Measurements from ENCODE around the gene DVL2. TPM values are rescaled to one million over a fixed set of nuclear protein-coding genes. Genes with fewer than 3 reads are reported as not detected.

Gene DVL2
- total RNA-seq, 1 experiment from 2014 or later = 133 TPM

- CTCF ChIA-PET = no interaction called here
- POLR2A ChIA-PET (ENCODE audit: low non-redundant PET) = interaction anchor here (0.6 to 0.7 kb wide), 2 partner anchors 8 to 18 kb away, joined by 3 read pairs; no protein-coding TSS in a partner anchor
- Histone ChIP-seq H3K9me3 (ENCODE audit: low read depth, low read length, poor library complexity, severe bottlenecking) (no peaks in the 10 kb centered on the region), H3K27me3 (replicated peaks; ENCODE audit: insufficient read depth, low read depth, low read length, poor library complexity) (no peaks in the 10 kb centered on the region), H3K4me3 (ENCODE audit: low read depth, low read length, poor library complexity, severe bottlenecking) (peak overlapping the region; percentile 78), H3K27ac (ENCODE audit: low read depth, low read length, poor library complexity, severe bottlenecking) (no peak overlapping the region), H3K4me1 (ENCODE audit: insufficient read depth, low read length, poor library complexity, severe bottlenecking) (peaks cover 22% of the 10 kb centered on the region), H3K36me3 (ENCODE audit: insufficient read depth, low read length, poor library complexity, severe bottlenecking) (peaks cover 64% of the 10 kb centered on the region)
- TSS peak; percentile 43 for BruUV-seq (replicated peaks)
- TF ChIP-seq EZH2 (IDR thresholded peaks at IDR 0.05; ENCODE audit: borderline replicate concordance, low read depth, low read length, poor library complexity, severe bottlenecking) (no peak), CTCF (conservative IDR thresholded peaks at IDR 0.05; ENCODE audit: low read depth, low read length) (no peak)
- intact Hi-C loops (cut with micrococcal nuclease; ENCODE audit: unreplicated experiment) = no loop called here
- no peak for DNase-seq (ENCODE audit: low spot score)
These were observed 2.2 kb downstream of the DVL2 start for GRCh38 chr17:7232114-7232513.

- BruUV-seq (replicated peaks) = no TSS peak
- DNase-seq (ENCODE audit: low spot score) = no peak
- H3K27ac ChIP-seq (ENCODE audit: low read depth, low read length, poor library complexity, severe bottlenecking) = no peak overlapping the region
- no peaks in the 10 kb centered on the region for H3K27me3 ChIP-seq (replicated peaks; ENCODE audit: insufficient read depth, low read depth, low read length, poor library complexity)
- H3K9me3 ChIP-seq (ENCODE audit: low read depth, low read length, poor library complexity, severe bottlenecking) = no peaks in the 10 kb centered on the region
- no peak for TF ChIP-seq EZH2 (IDR thresholded peaks at IDR 0.05; ENCODE audit: borderline replicate concordance, low read depth, low read length, poor library complexity, severe bottlenecking)
- H3K4me3 ChIP-seq (ENCODE audit: low read depth, low read length, poor library complexity, severe bottlenecking) = no peak overlapping the region
- intact Hi-C loops (cut with micrococcal nuclease; ENCODE audit: unreplicated experiment) = no loop called here
- H3K36me3 ChIP-seq (ENCODE audit: insufficient read depth, low read length, poor library complexity, severe bottlenecking) = peaks cover 65% of the 10 kb centered on the region
- ChIA-PET CTCF (no interaction called here), POLR2A (ENCODE audit: low non-redundant PET) (no interaction called here)
- H3K4me1 ChIP-seq (ENCODE audit: insufficient read depth, low read length, poor library complexity, severe bottlenecking) = peaks cover 8% of the 10 kb centered on the region
These were observed 4.8 kb downstream of the DVL2 start for GRCh38 chr17:7229504-7229903.

GRCh38 chr17:7228920-7229319, 5.4 kb downstream of the DVL2 start:
- H3K36me3 ChIP-seq (ENCODE audit: insufficient read depth, low read length, poor library complexity, severe bottlenecking) = peaks cover 70% of the 10 kb centered on the region
- H3K9me3 ChIP-seq (ENCODE audit: low read depth, low read length, poor library complexity, severe bottlenecking) = no peaks in the 10 kb centered on the region
- CTCF ChIA-PET = no interaction called here
- POLR2A ChIA-PET (ENCODE audit: low non-redundant PET) = no interaction called here
- H3K27me3 ChIP-seq (replicated peaks; ENCODE audit: insufficient read depth, low read depth, low read length, poor library complexity) = no peaks in the 10 kb centered on the region
- H3K4me1 ChIP-seq (ENCODE audit: insufficient read depth, low read length, poor library complexity, severe bottlenecking) = peaks cover 8% of the 10 kb centered on the region
- no peak overlapping the region for H3K4me3 ChIP-seq (ENCODE audit: low read depth, low read length, poor library complexity, severe bottlenecking)
- intact Hi-C loops (cut with micrococcal nuclease; ENCODE audit: unreplicated experiment) = no loop called here
- no peak overlapping the region for H3K27ac ChIP-seq (ENCODE audit: low read depth, low read length, poor library complexity, severe bottlenecking)
- no TSS peak for BruUV-seq (replicated peaks)
- DNase-seq (ENCODE audit: low spot score) = no peak
- TF ChIP-seq EZH2 (IDR thresholded peaks at IDR 0.05; ENCODE audit: borderline replicate concordance, low read depth, low read length, poor library complexity, severe bottlenecking) = no peak
- TF ChIP-seq CTCF (conservative IDR thresholded peaks at IDR 0.05; ENCODE audit: low read depth, low read length) = no peak
